ENCODE data around the gene FDXR. TPM values are rescaled to one million over a fixed set of nuclear protein-coding genes. Genes with fewer than 3 reads are reported as not detected.

The FDXR gene
- total RNA-seq, 1 donor from 2014 or later = 31.5 TPM

DNA sequence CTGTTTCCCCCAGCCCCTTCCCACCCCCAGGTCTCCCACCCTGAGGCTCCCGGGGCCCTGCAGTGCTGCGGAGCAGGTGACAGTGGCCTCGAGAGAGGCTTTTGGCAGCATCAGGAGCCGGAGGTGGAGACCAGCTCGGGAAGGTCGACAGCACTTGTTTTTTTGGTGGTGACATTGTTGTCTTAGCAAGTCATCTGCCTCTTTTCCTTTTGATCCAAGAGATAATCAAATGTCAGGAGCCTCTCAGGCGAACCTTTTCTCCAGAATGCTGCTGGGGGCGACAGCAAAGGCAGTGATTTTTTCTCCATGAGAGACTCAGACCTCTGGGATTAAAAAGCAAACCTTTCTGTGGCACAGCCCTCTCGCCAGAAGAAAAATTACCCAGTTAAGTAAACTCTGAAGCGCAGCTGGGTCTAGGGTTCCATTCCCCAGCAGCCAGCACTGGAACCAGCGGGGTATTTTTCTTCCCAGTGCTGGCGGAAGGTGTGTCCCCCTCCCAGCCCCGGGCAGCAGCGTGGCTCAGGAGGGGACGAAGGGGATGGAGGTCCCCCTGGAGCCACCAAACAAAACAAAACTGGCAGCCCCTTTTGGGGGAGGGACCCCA, 50.4 kb downstream of the FDXR start:
- TF ChIP-seq, protein P1, sequence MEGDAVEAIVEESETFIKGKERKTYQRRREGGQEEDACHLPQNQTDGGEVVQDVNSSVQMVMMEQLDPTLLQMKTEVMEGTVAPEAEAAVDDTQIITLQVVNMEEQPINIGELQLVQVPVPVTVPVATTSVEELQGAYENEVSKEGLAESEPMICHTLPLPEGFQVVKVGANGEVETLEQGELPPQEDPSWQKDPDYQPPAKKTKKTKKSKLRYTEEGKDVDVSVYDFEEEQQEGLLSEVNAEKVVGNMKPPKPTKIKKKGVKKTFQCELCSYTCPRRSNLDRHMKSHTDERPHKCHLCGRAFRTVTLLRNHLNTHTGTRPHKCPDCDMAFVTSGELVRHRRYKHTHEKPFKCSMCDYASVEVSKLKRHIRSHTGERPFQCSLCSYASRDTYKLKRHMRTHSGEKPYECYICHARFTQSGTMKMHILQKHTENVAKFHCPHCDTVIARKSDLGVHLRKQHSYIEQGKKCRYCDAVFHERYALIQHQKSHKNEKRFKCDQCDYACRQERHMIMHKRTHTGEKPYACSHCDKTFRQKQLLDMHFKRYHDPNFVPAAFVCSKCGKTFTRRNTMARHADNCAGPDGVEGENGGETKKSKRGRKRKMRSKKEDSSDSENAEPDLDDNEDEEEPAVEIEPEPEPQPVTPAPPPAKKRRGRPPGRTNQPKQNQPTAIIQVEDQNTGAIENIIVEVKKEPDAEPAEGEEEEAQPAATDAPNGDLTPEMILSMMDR (conservative IDR thresholded peaks at IDR 0.05; ENCODE audit: low read depth, low read length) = no peak
- DNase-seq (ENCODE audit: low read depth) = no peak

DNA sequence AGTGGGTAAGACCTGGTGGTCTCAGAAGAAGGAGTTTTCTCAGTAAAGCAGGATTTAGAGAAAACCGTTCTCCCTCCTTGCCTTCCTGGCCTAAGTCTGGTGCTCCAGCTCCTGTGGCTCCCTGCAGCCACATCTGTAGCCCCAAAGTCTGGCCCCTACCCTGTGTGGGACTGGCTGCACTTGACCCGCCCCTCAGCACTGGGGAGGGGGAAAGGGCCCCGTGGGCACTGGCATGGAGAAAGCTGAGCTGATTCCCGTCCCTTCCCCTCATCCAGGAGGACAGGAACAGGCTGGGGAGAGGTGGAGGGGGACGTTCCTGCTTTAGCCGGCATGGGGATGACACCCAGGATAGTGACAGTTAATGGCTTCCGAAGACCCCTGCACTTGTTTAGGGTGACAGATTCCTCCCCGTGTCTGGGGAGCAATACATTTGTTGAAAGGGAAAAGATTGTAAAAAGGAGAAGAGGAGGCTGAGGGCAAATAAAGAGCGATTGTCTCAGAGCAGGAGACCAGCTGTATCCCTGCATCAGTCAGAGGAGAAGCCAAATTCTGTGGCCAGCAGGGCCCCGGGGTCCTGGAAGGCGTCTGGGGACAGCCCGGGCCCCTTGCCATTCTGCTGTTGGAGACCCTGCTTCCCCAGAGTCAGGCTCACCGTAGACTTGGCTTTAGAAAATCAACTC, 51.0 kb downstream of the FDXR start:
- no peak for DNase-seq (ENCODE audit: low read depth)
- TF ChIP-seq, protein P1 (conservative IDR thresholded peaks at IDR 0.05; ENCODE audit: low read depth, low read length) = no peak
- H3K4me3 ChIP-seq (ENCODE audit: low read depth, low read length) = no peak overlapping the region

More for the DNA sequence above, 50.4 kb downstream of the FDXR start:
- no peak overlapping the region for H3K4me3 ChIP-seq (ENCODE audit: low read depth, low read length)

DNA sequence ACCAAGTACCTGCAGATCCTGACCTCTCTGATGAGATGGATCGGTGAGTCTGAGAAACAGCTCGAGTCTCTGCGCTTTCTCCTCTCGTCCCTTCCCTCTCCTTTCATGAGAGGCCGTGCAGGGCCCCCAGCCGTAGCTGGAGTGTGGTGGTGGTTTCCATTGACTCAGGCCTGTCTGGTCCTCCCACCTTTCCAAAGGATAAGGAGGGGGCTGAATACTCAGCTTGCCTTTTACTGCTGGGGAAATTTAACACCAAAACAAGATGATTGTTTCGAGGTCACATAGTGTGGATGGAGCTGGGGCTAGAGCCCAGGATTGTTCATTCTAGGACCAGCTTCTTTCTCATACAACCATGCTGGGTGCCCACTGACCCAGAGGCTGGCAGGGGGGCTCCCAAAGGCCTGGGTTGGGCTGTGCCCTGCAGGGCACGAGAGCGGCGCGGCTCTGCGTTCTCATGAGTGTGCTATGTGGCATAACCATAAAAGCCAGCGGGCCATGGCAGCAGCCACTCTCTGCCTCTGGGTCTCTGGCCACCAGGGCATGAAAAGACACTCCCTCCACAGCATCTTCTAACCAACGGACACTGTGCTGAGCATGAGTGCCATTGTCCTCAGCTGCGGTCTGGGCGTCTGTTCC, 52.9 kb downstream of the FDXR start:
- TF ChIP-seq, protein P1 (conservative IDR thresholded peaks at IDR 0.05; ENCODE audit: low read depth, low read length) = no peak
- no peak for DNase-seq (ENCODE audit: low read depth)

DNA sequence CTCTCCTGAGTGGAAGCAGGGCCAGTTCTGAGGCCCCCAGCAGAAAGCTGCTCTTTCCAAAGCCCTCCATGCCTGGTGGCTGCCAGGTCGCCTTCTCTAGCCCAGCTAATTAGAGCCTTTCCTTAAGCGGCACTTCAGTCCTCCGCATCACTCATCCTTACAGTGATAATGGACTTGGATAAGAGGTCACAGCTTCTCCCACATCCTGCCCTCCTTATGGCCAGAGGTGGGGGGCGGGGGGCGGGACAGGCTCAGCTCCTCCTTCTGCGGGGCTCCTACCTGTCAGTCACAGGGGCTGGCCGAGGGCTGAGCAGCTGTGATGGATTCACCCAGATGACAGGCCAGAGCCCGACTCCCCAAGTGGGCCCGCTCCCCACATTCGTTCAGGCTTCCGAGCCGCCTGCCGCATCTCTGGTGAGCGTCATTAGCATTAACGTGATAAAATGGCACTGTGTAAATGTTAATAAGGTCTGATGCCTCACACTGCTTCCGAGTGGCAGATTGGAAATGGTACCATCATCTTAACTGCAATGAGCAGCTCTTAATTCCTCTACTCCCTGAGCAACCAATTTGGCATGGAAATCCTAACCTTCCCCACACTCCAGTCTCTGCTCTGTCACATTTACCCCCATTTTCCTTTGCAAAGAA, 54.4 kb downstream of the FDXR start:
- H3K4me3 ChIP-seq (ENCODE audit: low read depth, low read length) = no peak overlapping the region
- DNase-seq (ENCODE audit: low read depth) = no peak
- TF ChIP-seq, protein P1 (conservative IDR thresholded peaks at IDR 0.05; ENCODE audit: low read depth, low read length) = no peak

More for the DNA sequence above, 52.9 kb downstream of the FDXR start:
- H3K4me3 ChIP-seq (ENCODE audit: low read depth, low read length) = no peak overlapping the region

DNA sequence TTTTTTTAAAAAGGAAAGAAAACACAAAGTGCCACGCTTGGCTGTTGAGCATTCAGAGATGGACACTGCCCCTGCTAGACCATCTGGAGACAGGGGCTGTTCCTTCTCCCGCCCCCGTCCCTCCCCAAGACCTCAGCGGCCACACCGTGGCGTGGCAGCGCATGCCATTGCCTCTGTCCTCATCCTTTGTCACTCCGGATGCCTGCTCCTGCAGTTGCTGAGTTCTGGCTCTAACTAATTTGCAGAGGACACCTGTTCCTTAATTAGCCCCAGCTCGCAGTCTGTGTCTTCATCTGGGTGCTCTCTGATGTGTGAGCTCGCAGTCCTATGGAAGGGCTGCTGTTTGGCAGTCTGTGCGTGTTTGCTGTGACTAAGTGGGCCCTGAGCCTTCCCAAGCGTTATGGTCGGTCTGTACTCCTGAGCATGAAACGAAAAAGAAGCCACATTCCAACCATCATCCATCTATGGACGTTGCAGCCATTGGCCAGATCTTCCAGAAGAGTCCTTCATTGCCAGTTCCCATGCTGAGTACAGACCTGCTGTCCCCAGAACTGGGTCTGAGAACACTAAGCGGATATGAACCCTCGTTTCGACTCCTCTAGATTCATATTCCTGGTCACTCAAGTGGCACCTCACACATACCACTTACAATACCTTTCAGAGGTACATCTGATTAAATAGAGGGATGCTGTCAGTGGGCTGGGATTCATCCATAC, 55.7 kb downstream of the FDXR start:
- no peak overlapping the region for H3K4me3 ChIP-seq (ENCODE audit: low read depth, low read length)
- TF ChIP-seq, protein P1 (conservative IDR thresholded peaks at IDR 0.05; ENCODE audit: low read depth, low read length) = no peak
- DNase-seq (ENCODE audit: low read depth) = no peak

DNA sequence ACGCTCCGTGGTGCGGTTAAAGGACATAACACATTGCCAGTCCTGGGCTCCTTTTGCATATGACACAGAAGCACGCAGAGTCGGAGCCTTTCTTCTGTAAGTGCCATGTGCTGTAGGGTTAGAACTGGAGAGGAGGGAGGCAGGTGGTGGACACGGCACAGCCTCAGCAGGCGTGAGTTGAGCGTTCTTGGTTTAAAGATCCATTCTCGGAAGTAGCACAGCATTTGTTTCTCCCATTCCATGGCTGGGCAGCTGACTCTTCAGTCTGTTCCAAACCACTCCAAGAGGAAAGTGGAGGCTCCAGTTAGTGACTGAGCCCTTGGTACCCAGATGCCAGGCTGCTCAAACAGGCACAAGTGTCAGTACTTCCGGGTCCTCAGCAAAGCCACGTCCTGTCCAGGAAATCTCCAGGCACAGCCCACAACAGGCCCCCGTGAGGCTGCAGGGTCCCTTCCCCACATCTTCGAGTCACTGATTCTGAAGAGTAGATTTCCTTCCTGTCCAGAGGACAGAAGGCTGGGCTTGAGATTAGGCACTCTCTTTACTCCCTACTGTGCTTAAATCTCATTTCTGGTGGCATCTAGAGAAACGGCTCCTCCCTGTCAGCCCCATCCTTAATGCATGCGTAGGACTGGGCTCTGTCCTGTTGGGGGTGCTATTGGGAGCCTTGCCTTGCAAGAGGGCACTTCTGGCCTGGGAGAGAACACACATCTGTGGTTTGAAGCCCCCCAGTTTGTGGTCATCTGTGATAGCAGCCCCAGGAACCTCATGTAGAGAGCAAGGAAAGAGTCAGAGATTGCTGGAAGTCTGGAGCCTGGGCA, 57.0 kb downstream of the FDXR start:
- DNase-seq (ENCODE audit: low read depth) = no peak
- TF ChIP-seq, protein P1 (conservative IDR thresholded peaks at IDR 0.05; ENCODE audit: low read depth, low read length) = peak; percentile 37
- no peak overlapping the region for H3K4me3 ChIP-seq (ENCODE audit: low read depth, low read length)

Data from epithelial cell of proximal tubule (primary cell).